Sciatic nerve (tissue), 2 donors: ENCODE data around the gene NSRP1. TPM values are rescaled to one million over a fixed set of nuclear protein-coding genes. Genes with fewer than 3 reads are reported as not detected.
"Not testable (repeated sequence)": the region's sequence is repeated elsewhere in the genome, so short reads cannot be mapped to it uniquely, and the experiment has no call there.

ENCODE experiments used
- ATAC-seq: fragments of 200-7000 bp; cut with Tn5 transposase; one replicate; pipeline ENCODE4 v1.9.1; 2020; ENCODE audit warnings: mild to moderate bottlenecking, moderate library complexity
- DNase-seq: peaks from one replicate; pipeline ENCODE4 v3.0.0-alpha.2; 2020; ENCODE audit warnings: low spot score
- intact Hi-C: fragments of 100-400 bp; cut with DNase I; formaldehyde crosslinking; loops from one replicate; pipeline ENCODE4 v1.14.2; 2022
- total RNA-seq: library from RNA; stranded (reverse); fragmentation: NEBNext Ultra II Directional; extraction: Animal tissue kit (Norgen Biotek cat#: 25700); gene quantifications from one replicate; pipeline ENCODE4 v1.2.1, GENCODE V29; 2021
- donor health status: DM: no; HTN: no; CAD: no.
- donor health status: DM: no; HTN: no; CAD: no.

NSRP1 gene
- total RNA-seq, result 53.4 TPM

GRCh38 chr17:30116661-30117551 is at the start of gene NSRP1:
Gene NSRP1 (plus strand): TSS chr17:30116816. CDS start chr17:30116844, 28 bp downstream.
- DNase-seq (peak; percentile 97), ATAC-seq (peak; percentile 99)
- intact Hi-C loops, result no loop called here

GRCh38 chr17:30068465-30068864 is 48.2 kb upstream of the NSRP1 start:
- ATAC-seq (no peak), DNase-seq (no peak)
- intact Hi-C loops, result no loop called here

- intact Hi-C loops, result no loop called here
- ATAC-seq (no peak), DNase-seq (no peak)
These were observed 42.4 kb upstream of the NSRP1 start for GRCh38 chr17:30074254-30074653.

- ATAC-seq (no peak), DNase-seq (no peak)
- intact Hi-C loops, result no loop called here
These were observed 41.9 kb upstream of the NSRP1 start for GRCh38 chr17:30074730-30075129.

- ATAC-seq, result no peak
- no peak for DNase-seq
- intact Hi-C loops, result no loop called here
These were observed 33.8 kb upstream of the NSRP1 start for GRCh38 chr17:30082773-30083172.

GRCh38 chr17:30084788-30085187 is 31.8 kb upstream of the NSRP1 start:
- DNase-seq, result no peak
- intact Hi-C loops, result no loop called here
- ATAC-seq, result no peak

GRCh38 chr17:30086896-30087295 is 29.7 kb upstream of the NSRP1 start:
- no peak for DNase-seq
- ATAC-seq, result no peak
- intact Hi-C loops, result no loop called here

GRCh38 chr17:30087431-30087830 is 29.2 kb upstream of the NSRP1 start:
- intact Hi-C loops, ATAC-seq, DNase-seq: not testable (repeated sequence)

- no peak for ATAC-seq
- DNase-seq, result no peak
- intact Hi-C loops, result no loop called here
These were observed 25.4 kb upstream of the NSRP1 start for GRCh38 chr17:30091121-30091670.

GRCh38 chr17:30091771-30092170 is 24.8 kb upstream of the NSRP1 start:
- intact Hi-C loops, result no loop called here
- ATAC-seq (no peak), DNase-seq (no peak)

GRCh38 chr17:30092886-30093285 is 23.7 kb upstream of the NSRP1 start:
- DNase-seq (no peak), ATAC-seq (no peak)
- intact Hi-C loops, result no loop called here

GRCh38 chr17:30093463-30094147 is 23.0 kb upstream of the NSRP1 start:
- DNase-seq, result no peak
- peak; percentile 64 for ATAC-seq
- intact Hi-C loops, result no loop called here

- ATAC-seq (peak; percentile 22), DNase-seq (no peak)
- intact Hi-C loops, result no loop called here
These were observed 20.9 kb upstream of the NSRP1 start for GRCh38 chr17:30095507-30096244.

- DNase-seq (no peak), ATAC-seq (no peak)
- intact Hi-C loops, result no loop called here
These were observed 14.8 kb upstream of the NSRP1 start for GRCh38 chr17:30101686-30102390.

- intact Hi-C loops, result no loop called here
- ATAC-seq (no peak), DNase-seq (no peak)
These were observed 12.7 kb upstream of the NSRP1 start for GRCh38 chr17:30103921-30104320.

GRCh38 chr17:30104575-30105339 is 11.9 kb upstream of the NSRP1 start:
- DNase-seq, result peak; percentile 87
- intact Hi-C loops, result no loop called here
- peak; percentile 98 for ATAC-seq

- ATAC-seq (no peak), DNase-seq (no peak)
- intact Hi-C loops, result no loop called here
These were observed 3.8 kb upstream of the NSRP1 start for GRCh38 chr17:30112794-30113193.

GRCh38 chr17:30113213-30113612 is 3.4 kb upstream of the NSRP1 start:
- DNase-seq (no peak), ATAC-seq (no peak)
- intact Hi-C loops, result no loop called here
